GM19468 (cell line): ENCODE measurements around the gene CHI3L1.
"Not testable (repeated sequence)": the region's sequence is repeated elsewhere in the genome, so short reads cannot be mapped to it uniquely, and the experiment has no call there.

ENCODE experiments used
- ATAC-seq: cut with Tn5 transposase; IDR thresholded peaks from one replicate; pipeline ENCODE4 v1.9.1; 2021; ENCODE audit warnings: mild to moderate bottlenecking, moderate library complexity, moderate number of reproducible peaks; ENCODE audit not compliant: unreplicated experiment; ENCODE audit errors: extremely low read depth

CHI3L1 gene

DNA sequence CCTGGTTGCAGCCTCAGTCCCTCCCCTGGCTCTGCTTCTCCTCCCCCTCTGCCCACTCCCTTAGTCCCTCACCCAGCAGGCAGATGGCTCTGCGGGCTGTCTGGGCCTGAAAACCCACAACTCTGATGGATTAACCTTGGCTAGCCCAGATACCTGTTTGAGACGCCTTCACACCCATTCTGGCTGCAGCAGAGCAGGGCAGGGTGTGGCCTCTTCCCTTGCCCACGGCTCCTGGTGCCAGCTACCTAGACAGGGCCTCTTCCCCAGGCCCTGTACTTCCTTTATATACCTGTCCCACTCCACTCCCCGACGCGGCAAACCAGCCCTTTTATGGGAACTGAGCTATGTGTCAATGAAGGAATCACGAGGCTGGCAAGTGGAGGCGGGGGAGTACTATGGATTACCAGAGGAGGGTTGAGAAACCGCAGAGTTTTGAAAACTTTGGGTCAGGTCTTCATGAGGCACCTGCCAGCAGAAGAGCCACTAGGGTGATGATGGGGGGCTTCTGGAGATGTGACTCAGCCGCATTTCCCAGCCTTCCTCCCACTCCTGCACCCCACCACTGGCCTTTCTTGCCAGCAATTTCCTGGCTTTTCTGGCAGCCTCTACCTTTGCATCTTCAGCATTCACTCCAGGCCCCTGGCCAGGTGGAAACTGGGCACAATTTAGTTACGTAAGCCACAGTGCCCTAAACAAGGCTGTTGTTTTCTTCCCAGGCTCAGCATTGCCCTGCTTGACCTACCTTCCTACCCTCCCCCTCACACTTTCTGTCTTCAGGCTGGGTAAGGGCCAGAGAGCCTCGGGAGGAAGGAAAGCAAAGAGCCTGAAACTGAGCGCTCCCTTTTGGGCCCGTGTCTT lies at the start of gene CHI3L1:
CHI3L1 (minus strand) TSS at position 259 of the 858 bp plus-strand sequence; CDS start at position 178, 81 bp downstream.
- ATAC-seq = no peak

DNA sequence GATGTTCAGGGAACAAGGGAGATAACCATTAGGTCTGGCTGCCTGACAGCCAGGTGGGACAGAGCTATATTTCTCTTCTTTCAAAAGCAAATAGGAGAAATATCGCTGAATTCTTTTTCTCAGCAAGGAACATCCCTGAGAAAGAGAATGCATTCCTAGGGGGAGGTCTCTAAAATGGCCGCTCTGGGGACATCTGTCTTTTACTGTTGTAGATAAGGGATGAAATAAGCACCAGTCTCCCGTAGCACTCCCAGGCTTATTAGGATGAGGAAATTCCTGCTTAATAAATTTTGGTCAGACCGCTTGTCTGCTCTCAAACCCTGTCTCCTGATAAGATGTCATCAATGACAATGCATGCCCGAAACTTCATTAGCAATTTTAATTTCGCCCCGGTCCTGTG lies 48.4 kb upstream of the CHI3L1 start:
- not testable (repeated sequence) for ATAC-seq

DNA sequence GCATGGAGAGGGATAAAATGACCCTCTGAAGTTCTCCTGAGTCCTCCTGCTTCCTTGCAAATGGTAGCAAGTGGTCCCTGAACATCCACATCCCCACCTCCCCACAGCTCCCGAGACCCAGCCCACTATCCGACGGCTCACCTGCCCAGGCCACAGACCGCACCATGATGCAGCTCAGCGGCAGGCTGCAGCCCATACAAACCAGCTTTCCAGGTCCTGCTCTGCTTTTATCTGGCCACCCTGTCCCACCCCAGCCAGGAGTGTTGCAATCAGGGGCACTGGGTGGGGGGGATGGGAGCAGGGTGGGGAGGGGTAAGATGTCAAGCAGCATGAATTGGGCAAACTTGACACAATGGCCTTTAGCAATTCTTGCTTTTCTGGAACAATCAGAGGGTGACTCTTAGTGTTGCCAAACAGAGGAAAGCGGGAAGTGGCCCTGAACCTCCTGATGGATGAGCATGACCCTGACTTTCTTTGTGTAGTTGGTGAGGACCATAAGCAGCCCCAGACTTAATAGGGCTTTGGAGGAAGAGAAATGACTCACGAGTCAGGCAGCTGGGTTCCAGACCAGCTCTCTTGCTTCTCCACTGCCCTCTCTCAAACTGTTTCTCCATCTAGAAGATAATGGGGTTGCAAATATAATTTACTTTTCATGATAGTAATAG lies 43.1 kb upstream of the CHI3L1 start, which contains the start of gene CHIT1:
CHIT1 (minus strand) TSS at position 203 of the 665 bp plus-strand sequence; CDS start at position 166, 37 bp downstream.
- ATAC-seq = no peak

DNA sequence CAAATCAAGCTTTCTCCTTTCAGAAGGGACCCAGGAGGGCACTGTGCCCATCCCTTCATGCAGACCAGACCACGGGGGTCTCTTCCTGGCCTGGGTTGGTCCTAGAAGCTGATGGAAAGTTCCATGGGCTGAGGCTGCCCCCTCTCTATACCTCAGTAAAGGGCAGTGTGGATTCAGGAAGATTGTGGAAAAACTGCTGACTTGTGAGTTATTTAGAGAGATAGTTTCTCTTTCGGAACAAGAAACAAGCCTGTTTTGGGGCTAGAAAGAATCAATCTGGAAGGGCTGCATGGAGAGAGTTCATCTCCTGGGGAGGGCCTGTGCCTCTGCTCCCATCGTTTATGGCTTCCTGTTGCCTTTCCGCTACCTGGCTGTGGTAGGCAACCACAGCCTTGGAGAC lies 42.2 kb upstream of the CHI3L1 start:
- ATAC-seq = no peak

DNA sequence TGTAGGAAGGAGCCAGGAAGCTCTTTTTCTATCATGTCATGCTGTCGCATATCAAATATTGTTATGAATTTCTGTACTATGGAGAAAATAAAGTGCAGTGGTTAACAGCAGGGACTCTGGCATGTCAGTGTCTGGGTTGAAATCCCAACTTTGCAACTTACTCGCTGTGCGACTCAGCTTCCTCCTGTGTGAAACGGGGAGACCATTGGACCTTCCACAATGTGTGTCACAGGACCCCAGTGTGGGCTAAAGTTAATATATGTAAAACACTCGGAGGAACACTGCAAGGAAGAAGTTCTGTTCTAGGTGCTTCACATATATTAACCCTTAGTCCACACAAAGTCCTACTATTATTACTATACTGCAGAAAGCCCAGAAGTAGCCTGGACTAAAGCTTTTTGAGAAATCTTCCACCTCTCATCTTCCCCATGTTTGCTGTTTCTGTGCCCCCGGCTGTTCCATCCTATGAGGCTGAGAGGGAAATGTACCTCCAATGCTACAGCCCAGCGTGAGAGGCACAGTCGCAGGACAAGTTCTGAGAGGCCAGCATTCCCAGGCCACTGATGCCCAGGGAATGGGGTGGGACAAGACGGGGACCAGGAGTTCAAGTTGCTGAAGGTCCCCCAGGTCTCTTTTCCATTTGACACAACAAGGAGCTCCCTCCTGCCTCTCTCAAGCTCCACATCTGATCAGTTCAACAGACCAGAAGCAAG lies 41.0 kb upstream of the CHI3L1 start:
- no peak for ATAC-seq

DNA sequence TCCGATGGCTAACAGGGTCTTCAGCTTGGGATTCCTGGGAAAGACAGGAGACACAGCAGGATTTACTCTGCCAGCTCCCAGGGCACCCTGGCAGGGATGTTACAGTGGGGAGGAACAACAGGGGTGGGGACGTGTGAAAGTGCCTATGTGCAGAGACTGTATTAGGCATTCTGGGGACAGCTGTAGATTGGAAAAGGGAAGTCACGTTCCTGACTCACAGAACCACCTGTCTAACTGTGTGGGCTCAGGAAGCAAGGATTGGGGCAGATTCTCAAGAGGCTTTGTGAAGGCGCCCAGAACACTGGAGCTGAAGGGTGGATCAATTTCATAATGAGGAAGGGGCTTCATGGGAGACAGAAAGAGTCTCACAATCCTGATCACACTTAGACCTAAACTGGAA lies 38.6 kb upstream of the CHI3L1 start:
- ATAC-seq = no peak

DNA sequence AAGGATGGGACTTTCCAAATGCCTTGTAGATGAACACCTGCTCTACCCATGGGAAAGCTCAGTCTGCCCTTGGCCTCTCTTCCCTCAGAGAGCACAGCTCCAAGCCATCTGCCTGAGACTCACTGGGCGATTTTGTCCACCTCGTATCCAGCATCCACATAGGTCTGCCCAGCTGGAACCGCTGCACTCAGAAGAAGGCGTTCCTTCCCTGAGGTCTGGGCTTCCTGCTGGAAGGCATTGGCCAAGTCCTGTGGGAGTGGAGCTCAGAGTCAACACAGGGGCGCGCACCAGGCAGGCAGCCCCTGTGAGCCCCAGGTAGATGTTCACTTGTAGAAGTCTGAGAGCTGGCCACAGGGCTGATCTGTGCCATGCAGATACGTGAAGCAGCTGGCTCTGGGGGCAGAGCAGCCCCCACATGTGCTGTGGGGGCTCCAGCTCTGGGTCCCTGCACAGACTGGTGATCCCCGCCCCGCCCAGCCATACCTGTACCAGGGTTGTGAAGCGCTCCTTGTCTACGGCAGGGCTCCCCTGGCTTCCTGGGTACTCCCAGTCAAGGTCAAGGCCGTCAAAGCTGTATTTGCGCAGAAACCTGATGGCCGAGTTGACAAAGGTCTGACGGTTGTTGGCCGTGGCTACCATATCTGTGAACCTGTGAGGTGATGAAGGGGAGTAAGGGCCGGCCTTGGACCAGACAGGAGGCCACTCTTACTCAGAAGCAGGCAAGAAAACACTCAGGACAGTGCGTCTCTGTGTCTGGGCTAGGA lies 36.7 kb upstream of the CHI3L1 start:
- no peak for ATAC-seq

DNA sequence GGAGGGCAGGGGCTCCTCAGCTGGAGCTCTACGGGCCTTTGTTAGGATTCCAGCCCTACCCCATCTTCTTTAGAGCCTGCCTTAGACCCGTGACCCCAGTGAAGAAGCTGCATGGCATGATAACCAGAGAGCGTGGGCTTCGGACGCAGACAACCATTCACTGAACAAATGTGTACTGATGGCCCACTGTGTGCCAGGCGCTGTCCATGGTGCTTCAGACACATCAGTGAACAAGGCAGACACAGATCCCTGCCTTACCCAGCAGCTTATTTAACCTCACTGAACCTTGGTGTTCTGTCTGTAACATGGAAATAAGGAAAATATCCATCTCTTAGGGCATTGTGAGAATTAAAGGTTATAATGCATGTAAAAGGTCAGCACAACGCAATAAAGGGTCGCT lies 33.4 kb upstream of the CHI3L1 start:
- ATAC-seq = no peak

DNA sequence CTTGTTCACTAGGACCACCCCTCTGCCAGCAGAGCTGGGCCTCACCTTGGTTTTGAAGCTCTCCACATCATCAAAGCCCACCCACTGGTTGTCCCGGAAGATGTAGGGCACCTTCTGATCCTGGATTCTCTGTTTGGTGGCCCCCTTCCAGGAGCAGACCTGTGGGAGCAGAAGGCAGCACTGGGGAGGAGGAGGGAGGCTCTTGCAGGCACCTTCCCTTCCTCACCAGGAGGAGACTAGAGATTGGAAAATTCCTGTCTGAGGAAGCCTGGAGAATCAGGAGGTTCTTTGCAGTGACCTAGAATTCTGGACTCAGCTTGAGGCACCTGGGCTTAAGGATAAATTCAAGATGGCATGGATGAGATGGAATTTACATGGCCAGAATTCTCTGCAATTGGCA lies 32.7 kb upstream of the CHI3L1 start:
- ATAC-seq = no peak

DNA sequence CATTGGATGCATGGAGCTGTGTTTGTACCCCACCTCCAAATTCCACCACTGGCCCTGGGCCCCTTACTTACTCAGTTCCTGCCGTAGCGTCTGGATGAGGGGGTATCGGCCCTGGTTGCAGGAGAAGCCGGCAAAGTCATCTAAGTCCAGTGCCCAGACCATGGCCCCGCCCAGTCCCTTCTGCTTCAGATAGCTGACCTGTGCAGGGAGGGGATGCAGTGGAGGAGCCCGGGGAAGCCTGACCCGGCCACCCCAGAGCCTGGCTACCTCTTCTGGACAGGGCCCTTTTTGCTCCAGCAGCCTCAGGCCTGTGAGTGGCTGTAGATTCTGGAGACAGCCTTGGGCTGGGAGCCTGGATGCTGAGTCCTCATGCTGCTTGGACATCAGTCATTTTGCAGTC lies 31.2 kb upstream of the CHI3L1 start:
- ATAC-seq = no peak

DNA sequence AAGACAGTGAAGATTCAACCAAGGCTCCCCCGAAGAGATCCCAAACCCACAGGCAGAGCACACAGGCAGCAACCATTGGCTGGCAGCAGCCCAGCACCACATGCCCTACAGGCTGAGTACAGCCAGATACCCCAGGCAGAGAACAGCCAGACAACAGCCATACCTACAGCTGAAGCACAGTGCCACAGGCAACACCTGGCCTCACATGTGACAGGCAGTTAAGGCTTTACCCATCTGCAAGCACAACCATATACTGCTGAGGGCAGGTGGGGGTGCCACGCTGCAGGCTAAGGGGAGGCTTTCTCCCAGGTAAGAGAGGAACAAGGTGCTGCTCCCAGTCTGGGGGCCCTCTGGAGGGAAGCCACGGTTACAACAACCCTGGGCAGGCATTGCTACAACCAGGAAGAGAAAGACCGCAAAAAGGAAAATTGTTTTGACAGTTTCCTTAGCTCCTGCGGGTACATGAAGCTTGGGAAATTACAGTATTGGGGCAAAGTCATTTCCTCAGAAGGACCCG lies 30.7 kb upstream of the CHI3L1 start:
- ATAC-seq = no peak

DNA sequence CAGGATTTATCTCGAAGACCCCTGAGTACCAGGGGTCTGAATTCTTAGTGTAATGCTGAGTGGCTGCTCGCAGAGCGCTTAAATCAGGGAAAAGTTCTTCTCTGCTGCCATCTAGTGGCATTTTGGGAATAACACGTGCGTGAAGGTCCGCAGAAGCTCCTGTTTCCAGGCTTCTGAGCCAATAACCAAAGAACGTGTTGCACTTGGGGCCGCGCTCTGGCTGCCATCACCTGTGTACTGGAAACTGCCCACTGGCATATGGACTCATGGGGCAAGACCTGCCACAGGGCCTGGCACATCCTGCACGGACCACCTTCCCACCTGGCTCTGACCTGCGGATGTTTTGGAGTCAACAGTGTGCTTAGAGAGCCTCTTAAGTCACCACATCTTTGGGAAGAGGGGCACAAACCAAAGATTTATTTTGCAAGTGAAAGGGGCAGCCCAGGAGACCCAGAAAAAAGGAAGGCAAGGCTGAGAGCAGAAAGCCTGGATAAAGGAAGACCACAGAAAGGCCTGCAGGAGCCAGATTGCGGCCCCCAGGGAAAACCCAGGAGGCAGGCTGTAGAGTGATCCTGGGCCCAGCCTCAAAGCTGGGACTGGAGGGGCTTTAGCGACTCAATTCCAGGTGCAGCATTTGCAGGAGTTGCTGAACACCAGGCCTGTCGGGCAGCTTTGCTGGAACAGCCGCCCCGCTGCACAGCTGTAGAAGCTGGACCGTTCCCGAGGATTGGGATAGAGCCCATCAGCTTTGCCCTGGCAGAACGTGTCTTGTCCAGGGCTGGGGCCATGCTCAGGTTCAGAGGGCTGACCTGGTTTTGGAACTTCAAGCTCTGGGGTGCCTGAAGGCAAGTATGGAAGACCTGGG lies 30.0 kb upstream of the CHI3L1 start:
- no peak for ATAC-seq

DNA sequence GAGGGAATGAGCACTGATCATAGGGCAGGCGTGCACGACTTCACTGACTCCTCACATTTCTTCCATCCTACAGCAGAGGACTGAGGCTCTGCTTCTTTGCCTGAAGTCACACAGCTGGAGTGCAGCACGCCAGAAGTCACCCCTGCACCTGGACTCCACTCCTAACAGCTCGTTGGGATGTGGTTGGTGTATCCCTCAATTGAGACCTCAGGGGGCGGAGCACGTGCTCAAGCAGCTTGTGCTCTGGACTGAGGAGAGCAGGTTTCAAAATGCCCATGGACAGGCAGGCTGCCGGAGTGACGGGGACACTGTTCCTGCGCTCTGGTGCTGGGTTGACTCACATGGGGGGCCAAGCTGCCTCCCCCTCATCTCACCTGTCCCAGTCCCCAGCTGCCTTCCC lies 29.1 kb upstream of the CHI3L1 start:
- no peak for ATAC-seq

DNA sequence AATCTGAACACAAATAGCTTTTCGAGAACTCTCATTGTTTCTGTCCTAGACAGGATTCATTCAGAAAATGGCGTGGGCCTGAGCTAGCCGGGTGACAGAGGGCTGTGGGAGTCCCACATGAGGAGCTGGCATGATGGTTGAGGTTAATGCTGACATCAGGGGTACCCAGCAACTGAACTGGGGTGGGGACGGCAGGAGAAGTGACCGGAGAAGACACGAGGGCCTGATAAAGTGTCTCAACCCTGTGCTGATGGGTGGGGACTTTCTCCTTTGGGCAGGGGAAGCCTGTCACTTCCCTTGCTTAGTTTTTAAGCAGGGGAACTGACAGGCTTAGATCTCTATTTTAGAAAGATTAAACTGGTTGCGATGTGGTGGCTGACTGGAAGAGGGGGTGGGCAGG lies 28.4 kb upstream of the CHI3L1 start:
- ATAC-seq = no peak

DNA sequence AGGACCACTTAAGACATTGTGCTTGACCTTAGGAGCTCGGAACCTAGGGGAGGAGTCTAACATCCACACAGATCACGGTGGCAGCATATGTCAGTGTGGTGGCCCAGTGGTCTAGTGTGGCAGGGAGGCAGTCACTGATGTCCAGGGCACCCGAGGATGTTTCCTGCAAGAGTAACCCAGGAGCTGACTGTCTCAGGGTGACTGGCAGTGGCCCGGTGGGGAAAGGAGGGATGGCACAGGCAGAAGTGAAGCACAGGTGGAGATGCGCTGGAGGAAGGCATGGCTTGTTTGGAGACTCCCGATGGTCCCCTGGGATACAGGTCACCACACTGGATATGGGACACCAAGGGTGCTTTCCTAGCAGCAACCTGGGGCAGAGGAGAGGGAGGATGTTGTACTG lies 26.6 kb upstream of the CHI3L1 start:
- ATAC-seq = no peak

DNA sequence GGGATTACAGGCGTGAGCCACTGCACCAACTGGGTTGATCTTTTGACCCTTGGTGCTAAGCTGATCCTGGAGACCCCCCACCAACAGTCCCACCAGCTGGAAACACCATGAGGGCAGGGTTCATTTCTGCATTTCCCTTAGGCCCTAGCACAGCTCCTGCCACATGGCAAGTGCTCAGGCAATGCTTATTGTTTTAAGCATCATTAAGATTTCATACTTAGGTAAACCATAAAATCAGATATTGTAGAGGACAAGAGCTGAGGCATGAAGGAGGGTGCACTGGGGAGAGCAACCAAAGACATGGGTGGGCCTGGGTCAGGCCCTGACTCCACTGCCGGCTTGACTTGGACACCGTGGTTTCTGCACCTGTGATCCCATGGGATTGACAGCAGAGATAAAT lies 25.3 kb upstream of the CHI3L1 start:
- ATAC-seq = no peak

DNA sequence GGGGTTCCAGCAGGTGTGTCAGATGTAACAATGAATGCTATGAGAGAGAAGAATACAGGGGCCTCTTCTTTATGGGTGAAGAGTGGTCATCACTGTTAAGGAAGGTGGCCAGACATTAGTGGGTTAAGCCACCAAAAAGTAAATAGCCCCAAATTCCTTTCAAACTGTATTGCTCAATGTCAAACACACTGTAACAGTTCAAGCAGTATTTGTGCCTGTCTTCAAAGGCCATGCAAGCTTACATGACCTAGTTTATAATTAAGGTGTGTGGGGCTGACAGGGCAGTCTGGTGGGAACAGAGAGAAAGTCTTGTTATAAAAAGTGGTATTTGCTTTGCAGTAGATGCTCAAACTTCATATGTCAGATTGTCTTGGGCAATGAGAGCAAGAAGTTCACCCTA lies 24.5 kb upstream of the CHI3L1 start:
- ATAC-seq = no peak

DNA sequence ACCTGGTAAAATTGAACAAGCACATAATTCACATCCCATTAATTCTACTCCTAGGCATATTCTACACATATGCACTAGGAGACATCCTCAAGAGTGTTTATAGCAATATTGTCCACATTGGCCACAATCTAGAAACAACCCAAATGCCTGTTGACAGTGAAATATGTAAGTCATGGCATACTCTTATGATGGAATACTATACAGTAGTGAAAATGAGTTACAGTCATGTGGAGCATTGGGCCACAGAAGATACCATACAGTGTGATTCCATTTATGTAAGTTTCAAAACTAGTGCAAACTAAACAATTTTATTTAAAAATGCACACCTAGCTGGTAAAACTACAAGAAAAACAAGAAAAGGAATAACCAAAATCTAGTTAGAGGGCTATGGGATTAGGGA lies 23.8 kb upstream of the CHI3L1 start:
- no peak for ATAC-seq

DNA sequence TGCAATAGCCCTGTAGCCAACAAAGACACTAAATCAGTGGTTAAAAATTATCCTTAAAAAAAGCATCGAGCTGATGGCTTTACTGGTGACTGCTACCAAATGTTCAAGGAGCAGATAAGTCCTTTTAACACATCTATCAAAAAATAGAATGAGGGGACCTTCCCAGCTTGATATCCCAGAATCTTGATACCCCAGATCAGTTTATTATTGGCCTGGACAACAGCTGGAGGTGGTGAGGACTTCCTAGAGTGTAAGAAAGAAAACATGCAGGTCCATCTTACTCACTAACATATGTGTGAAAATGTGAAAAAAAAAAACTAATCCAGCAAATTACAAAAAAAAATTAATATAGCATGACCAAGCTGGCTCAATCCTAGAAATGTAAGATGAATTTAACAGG lies 21.7 kb upstream of the CHI3L1 start:
- no peak for ATAC-seq
